Ammon's horn (tissue), 1 donor: Measurements from ENCODE around the gene CHAT.
"Not testable (repeated sequence)": the region's sequence is repeated elsewhere in the genome, so short reads cannot be mapped to it uniquely, and the experiment has no call there.

ENCODE experiments used
- DNase-seq: peaks from one replicate; pipeline ENCODE4 v3.0.0-alpha.2; 2016; ENCODE audit warnings: low spot score

The CHAT gene

DNA sequence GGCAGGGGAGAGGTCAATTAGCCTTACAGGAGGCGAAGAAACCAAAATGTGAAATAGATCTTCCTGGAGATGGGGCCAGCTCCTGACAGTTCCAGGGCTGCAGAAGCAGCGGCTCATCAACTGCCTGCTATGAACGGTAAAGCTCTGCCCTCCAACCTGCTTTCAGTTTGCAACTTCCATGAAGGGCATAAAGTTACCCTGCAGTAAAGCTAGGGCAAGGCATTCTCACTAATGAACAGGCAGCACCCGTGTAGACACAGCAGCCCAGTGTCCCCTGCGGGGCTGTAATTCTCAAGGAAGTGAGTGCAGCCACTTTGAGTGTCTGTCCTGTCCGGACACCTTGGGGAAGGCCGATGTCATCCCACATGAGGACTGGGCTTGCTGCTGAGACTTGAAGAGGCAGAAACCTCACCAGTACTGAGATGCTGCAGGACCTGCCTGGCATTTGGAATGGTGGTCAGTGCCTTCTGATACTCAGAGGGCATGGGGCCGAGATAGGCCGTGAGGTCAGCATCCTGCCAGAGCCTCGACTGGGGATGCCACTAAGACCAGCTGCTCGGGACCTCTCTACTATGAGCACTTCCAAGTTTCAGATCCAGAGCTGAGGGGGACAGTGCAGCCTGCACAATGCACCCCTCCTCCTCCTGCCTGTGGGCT is 39.6 kb downstream of the CHAT start:
- DNase-seq = no peak

DNA sequence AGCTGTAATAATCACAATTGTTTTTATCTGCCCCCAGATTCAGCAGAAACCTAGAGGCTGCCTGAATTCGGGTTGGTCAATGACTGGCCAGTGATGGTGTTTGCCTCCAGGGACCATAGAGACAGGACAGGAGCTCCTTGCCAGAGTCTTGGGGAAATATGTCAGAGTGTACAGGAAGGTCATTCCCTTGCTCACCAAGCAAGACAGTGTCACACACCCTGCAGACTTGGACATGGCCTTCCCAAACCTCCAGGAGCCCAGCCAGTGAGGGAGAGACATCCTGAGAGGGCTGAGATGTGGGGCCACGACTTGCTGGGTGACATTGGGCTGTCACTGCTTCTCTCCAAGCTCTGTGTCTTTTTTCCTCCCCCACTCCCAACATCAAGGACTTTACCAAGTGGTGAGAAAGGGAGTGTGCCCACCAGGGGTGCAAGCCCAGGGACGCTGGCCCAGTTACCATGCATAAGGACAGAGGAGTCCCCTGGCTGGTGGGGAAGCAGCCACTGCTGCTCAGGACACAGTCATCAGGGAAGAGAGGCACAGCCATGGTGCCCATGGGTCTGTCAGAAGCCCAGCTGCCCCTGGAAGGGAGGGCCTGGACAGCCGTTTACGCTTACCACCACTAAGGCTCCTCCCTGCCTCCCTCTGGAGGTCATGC is 40.3 kb downstream of the CHAT start:
- no peak for DNase-seq

DNA sequence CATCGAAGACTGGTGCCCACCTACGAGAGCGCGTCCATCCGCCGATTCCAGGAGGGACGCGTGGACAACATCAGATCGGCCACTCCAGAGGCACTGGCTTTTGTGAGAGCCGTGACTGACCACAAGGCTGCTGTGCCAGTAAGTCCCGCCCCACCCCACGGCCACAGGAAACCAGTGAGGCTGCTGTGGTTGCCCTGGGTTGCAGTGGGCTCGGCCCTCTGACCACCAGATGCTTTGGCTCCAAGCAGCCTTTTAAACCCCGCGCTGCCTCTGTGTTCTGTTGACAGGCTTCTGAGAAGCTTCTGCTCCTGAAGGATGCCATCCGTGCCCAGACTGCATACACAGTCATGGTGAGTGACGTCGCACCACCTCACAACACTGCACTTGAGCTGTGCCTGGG is 41.3 kb downstream of the CHAT start:
- DNase-seq = no peak

DNA sequence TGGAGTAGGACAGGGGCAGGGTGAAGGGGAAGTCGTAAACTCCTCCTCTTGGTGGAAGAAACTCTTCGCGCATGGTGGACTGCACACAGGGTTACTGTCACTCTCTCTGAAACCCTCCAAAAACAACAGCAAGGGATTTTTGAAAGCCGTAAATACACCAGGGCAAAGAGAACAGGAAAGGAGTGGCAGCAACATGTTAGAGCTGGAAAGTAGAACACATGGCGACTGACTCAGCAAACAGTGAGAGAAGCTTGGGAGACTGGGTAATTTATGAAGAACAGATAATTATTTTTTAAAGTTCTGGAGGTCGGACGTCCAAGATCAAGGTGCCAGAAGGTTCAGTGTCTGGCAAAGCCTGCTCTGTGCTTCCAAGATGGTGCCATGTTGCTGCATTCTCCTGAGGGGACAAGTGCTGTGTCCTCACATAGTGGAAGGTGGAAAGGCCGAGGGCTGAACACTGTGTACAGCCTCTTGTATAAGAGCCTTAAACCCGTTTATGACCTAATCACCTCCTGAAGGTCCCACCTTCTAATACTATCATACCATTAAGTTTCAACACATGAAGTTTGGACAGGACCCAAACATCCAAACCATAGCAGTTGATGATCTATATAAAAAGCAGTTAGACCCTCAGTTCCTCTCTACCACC is 43.1 kb downstream of the CHAT start:
- DNase-seq = no peak

DNA sequence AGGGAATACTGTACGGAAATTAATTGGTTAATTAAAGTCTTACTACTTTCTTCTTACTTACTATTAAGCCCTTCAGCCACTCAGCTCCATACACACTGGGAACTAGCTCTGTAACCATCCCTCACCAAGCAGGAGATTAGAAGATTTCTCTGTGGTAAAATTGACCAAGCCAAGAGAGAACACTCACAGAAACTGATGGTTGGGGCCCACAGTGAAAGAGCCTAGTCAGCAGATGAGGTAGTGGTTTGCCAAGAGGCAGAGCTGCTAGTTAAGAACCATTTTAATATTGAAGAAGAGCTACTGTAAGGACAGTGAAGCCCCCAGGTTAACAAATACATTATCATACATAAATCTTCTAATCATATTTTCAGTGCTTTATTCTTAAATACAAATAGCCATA is 43.8 kb downstream of the CHAT start:
- no peak for DNase-seq

DNA sequence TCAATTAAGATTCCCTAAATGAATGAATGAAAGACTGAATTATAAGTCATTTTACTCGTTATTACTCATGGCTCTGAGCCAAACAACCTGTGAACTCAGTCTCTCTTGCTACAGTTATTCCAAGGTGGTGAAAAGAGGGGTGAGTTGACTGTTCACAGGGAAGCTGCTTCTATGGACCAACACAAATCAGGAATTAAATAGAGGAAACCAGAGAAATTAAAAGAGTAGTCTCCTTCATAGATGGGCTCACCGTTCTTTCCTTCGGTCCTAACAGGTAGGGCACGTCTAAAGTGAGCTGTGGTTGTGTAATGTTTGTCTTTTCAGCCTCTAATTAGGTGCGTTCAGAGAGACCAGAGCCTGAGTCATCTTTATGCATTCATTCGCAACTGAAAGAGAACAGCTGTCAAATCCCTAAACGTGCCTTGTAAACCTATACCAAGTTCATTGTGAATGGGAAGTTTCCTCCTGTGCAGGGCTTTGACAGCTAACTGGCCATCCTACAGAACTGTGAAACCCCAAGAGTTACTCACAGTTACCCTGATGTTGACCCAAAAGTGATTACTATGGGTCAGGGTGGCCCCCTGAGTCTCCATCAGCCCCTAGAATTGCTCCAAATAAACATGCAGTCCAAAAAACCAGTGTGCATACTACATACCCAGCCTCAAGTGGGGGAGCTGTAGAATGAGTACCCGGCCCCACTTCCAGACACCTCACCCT is 47.5 kb downstream of the CHAT start:
- no peak for DNase-seq

DNA sequence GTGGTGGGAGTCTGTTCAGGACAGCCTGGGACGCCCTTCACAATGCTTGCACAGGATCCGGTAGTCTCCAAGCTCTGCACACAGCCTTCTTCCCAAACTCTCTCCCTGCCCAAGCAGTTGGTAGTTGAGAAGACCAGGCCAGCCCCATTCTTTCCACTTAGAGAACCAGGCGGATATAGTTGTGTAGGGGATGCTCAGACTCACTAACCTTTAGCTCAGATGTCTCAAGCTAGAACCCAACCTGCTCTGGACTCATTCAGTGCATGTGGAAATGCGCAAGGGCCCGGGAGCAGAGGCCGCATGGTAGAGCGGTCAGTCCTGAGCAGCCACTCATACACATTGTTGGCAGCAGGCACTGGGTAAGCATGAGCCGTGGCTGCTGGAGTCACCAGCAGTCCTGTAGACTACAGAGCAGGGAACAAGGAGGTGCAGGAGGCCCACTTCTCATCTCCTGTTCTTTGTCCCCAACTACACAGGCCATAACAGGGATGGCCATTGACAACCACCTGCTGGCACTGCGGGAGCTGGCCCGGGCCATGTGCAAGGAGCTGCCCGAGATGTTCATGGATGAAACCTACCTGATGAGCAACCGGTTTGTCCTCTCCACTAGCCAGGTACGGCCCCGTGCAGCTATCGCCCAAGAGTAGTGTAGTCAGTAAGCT is 48.5 kb downstream of the CHAT start:
- DNase-seq = no peak

DNA sequence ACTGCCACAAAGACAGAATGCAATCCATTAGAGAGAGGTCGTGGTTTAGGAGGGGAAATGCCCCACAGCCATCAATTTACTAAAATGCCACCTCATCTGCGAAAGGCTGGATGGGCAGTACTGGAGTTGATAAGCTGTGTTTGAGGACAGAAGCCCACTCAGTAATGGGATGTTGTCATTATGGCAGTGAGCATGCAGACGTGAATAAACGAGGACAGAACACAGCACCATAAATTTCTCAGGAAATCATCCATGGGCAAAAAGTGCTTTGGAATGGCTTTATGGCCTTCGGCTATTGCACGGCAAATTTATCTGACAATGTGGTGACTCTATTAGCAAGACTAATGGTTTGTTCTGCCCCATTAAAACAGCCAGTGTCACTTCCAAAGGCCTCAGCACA is 49.8 kb downstream of the CHAT start:
- no peak for DNase-seq

DNA sequence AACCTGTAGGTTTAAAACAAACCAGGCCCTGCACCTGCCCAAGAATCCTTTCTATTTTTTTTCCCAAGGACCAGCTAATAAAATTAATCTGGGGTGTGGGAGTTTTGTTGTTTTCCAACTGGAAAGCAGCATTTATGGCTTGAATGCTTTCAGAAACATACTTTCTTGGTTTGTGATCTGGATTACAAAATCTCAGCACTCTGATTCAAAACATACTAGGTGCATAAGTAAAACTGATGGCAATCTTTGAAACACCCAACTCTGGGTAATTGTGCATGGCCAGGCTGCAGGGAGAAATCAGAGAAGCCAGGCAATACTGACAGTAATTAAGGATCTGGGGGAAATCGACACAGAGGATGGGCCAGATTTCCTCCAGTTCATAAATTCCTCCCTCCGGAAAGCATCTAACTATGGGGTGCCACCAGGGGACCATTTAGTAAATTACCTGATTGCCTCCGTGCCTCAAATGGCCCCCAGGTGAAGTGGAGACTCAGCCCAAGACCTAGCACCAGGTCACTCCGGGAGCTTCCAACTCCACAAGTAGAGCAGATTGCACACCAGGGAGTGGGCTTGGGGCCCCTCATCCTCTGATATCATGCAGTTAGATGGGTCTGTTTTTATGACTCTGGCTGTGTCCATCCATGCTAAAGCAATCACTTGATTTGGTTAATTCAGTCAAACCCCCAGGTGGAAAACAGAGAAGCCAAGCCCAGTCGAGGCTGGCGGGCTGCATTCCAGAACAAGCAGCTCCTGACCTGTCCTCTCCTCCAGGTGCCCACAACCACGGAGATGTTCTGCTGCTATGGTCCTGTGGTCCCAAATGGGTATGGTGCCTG is 50.4 kb downstream of the CHAT start:
- no peak for DNase-seq

DNA sequence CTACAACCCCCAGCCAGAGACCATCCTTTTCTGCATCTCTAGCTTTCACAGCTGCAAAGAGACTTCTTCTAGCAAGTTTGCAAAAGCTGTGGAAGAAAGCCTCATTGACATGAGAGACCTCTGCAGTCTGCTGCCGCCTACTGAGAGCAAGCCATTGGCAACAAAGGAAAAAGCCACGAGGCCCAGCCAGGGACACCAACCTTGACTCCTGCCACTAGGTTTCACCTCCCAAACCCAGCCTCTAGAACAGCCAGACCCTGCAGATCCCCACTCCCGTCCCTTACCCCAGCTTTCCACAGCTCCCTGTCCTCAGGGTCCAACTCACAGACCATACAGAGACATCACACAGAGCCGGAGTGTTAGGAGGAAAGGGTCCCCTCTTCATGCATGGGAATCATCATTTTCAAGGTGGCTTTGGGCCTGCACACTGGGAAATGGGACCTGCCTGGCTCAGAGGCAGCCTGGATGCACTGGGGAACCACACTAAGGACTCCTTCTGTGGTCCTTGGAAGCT is 51.1 kb downstream of the CHAT start:
- DNase-seq = no peak

DNA sequence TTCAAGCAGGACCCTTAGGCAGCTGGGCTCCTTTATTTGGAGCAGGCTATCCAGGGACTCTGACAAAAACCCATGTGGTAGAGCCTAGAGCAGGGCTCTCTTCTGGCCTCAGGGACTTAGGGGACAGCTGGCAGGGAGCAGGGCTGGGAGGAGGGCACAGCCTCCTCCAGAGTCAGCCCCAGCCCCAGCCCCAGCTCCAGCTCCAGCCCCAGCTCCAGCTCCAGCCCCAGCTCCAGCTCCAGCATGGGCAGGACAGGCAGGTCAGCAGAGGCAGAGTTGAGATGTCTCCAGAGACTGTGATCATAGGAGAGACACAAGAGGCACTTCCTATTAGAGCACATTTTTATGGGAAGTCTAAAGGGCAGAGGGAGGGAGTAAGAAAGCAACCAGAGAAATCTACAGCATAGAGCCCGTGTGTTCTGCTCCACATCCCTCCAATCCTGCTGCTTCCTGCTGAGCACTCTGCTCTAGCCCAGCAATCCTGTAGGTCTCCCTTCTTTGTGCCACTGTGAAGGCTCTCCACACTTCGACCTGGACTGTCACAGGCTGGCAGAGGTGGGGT is 52.3 kb downstream of the CHAT start:
- no peak for DNase-seq

DNA sequence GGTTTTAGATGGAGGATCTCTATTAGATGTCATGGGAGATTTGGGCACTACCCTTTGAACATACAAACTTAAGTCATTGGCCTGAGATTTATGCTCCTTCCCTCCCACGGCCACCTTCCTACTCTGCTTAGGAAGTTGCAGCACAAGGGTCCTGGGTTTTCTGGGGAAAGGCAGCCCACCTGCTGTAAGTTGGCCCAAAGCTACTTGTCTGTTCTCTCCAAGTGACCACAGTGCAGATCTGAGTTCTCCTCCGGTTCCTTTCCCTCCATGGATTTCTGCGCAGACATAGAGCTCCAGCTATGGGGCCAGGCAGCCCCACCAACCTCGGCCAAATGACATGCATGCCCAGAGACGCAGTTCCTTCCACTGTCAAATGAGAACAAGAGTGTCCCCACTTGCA is 52.8 kb downstream of the CHAT start:
- DNase-seq = no peak

DNA sequence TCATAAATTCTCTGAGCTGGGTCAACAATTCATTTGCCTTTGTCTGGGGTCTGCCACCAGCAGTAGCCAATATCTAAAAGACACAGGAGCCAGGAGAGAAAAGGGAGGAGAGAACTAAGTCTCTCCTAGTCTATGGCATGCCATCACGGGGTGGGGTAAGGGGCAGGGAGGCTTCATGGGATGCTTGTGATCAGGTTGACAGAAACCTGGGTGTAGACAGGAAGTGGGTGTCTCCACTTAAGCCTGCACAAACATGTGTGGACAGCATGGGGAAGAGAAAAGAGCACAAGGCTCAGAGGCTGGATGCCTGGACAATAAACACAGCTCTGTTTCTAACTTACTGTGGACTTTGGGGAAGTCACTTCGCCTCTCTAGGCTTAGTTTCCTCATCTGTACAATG is 54.2 kb downstream of the CHAT start:
- no peak for DNase-seq

DNA sequence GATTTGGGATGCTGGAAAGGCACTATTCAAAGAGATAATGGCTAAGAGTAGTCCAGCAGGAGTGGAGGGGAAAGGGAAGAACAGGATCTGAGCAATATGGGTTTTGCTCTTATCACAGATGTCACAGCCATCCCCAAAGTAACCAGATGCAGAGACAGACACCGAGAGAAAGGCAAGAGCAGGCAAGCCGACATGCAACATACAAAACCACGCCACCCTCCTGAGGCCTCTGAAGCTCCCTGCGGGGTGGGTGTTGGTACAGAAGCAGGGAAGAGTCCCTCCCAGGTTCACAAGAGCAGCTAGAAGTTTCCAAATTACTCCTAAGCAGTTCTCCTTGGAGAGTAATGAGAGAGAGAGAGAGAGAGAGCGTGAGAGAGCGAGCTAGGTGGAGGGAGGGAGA is 54.8 kb downstream of the CHAT start:
- DNase-seq = no peak

DNA sequence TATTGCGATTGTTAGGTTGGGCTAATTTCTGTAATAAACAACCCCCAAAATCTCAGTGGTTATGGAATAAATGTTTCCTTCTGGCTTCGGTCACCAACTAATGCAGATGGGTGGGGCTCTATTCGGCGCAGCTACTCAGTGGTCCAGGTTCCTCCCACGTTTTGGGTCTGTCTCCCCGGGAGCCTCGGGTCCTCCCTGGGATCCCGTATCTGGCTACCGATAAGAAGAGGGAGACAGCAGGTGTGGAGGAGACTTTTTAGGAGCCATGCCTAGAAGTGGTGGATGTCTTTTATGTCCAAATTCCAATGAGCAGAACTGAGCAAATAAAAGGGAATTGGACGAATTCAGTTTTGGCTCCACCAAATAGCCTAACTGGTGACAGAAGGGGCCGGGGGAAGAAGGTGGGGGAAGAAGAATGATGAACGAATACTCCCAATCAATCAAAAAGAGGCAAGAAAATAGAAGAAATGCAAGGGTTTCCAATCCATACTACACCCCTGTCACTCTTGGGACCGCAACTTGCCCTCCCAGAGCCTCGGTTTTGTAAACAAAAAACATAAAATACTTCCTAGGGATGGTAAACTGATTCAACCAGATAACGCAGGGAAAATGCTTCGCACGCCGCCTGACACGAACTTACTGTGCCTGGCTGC is 65.1 kb downstream of the CHAT start:
- DNase-seq = no peak

DNA sequence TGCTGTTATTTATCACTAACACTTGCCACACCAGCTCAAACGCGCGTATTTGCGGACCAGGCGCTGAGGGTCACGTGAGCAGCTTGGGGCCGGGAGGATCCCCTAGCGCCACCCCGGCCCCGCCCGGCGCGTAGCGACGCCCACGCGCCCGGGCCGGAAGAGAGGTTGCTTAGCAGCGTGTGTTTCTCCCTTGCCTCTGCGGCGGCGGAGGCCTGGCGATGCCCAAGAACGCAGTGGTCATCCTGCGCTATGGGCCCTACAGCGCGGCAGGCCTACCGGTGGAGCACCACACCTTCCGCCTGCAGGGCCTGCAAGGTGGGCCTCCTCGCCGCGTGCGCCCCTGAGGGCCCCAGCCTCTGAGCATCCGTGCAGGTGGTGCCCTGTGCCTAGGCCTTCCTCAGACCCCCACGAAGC is 65.7 kb downstream of the CHAT start, which contains the start of gene C10orf53:
Gene C10orf53, plus strand, starts transcription at position 172 of the 414 bp plus-strand sequence. Its CDS starts 47 bp downstream, at position 219.
- peak; percentile 42 for DNase-seq

DNA sequence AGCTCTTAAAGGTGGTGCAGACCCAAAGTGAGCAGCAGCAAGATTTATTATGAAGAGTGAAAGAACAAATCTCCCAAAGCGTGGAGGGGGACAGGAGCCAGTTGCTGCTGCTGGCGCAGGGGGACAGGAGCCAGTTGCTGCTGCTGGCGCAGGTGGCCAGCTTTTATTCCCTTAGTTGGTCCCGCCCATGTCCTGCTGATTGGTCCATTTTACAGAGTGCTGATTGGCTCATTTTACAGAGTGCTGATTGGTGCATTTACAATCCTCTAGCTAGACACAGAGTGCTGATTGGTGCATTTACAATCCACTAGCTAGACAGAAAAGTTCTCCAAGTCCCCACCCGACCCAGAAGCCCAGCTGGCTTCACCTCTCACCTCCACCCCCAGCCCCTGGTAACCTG is 68.6 kb downstream of the CHAT start:
- DNase-seq = not testable (repeated sequence)

DNA sequence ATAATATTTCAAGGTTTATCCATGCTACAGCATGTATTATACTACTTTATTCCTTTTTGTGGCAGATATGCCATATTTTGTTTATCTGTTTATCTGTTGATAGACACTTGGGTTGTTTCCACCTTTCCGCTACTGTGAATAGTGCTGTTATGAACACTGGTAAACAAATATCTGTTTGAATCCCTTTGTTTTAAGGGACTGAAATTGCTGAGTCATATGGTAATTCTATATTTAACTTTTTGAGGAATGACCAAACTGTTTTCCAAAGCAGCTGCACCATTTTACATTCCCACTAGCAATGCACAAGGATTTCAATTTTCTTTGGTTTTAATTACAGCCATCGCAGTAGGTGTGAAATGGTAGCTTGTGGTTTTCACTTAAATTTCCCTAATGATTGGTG is 69.0 kb downstream of the CHAT start:
- DNase-seq = no peak

DNA sequence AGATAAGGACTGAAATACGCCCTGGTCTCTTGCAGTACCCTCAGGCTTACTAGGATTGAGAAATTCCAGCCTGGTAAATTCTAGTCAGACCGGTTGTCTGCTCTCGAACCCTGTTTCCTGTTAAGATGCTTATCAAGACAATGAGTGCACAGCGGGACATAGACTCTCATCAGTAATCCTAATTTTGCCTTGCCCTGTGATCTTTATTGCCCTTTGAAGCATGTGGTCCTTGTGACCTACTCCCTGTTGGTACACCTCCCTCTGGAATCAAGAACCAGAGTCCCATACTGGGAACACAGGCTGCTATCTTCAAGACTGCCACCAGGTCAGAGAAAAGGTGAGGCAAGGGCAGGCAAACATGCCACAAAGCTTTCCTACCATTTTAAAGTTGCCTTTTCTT is 72.8 kb downstream of the CHAT start:
- DNase-seq = no peak

DNA sequence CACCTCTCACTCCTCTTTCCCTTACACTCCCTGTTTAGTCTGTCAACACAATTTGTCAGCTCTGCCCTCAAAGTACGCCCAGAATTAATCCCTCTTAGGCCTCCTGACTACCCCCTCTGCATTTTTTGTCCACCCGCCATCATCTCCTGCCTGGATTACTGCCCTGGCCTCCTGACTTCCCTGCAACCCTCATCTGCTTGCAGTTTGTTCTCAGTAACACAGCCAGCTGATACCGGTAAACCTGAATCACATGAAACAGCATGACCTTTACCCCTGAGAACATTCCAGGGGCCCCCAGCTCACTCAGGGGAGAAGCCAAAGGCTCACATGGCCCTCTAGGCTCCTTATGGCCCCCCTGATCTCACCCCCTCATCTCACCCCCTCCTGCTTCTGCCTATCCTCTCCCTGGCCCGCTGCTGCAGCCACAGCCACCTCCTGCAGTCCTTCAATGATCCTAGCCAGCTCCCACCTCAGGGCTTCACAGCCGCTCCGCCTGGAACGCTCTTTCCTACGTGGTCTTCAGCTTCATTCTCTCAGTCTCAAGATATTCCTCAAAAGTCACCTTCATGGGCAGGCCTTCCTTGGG is 74.5 kb downstream of the CHAT start:
- no peak for DNase-seq
